Activated CD4-positive, CD25-positive, alpha-beta regulatory T cell treated with anti-CD3 and anti-CD28 coated beads, Interleukin-2, amount 50 U/mL, for 72 hours (primary cell): Measurements from ENCODE around the gene PBX3.

ENCODE experiments used
- DNase-seq: peaks from one replicate; pipeline ENCODE4 v3.0.0; 2021

PBX3 gene

DNA sequence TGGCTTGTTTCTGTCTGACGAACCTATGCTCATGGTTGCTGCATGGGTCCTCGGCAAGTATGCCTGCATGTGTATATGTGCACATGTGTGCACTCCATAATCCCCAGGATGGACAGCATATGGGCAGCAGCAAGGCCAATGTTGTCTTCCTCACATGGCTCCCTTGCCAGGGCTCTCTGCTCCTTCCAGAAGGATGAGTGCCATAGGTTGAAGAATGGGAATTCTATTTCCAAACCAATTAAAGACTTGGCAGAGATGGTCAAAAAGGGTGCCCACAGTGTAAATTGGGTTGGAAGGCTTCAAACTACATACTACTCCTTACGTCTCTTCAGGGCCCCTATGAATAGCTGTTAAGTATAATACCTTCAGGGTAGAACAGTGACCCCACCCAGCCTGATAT is 212.1 kb downstream of the PBX3 start:
- DNase-seq: no peak

GRCh38 chr9:125959951-125960619 is 212.9 kb downstream of the PBX3 start:
- DNase-seq: no peak

DNA sequence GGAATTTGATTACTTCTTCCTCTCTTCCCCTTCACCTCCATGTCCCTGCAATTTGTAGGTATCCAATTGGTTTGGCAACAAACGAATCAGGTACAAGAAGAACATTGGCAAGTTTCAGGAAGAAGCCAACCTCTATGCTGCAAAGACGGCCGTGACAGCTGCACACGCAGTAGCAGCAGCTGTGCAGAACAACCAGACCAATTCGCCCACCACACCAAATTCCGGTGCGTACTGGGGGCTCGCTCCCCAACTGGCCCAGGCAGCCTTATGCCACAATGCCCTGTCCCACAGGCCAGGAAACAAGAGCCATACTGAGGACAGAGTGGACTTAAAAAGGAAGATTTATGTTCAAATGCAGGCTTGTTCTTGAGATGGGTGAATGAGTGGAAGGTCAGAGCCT is 213.5 kb downstream of the PBX3 start:
- DNase-seq: no peak

GRCh38 chr9:125961072-125961471 is 213.9 kb downstream of the PBX3 start:
- DNase-seq: no peak

DNA sequence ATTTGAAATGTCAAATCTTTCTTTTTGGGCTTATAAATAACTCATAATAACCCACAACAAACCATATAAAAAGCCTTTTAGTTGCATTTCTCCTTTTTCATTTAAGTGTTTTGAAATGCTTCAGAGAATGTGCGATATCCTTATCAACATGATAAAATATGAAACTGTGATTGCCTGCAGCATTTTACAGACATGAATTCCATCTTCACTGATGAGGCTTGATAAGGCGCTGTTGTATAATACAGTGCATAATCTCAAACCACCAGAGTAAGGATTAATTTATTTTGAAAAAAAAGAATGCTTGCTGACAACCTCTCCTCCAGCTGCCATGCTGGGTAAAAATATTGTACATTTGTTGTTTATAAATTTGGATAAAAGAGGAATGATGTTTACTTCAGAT is 216.8 kb downstream of the PBX3 start:
- DNase-seq: no peak

DNA sequence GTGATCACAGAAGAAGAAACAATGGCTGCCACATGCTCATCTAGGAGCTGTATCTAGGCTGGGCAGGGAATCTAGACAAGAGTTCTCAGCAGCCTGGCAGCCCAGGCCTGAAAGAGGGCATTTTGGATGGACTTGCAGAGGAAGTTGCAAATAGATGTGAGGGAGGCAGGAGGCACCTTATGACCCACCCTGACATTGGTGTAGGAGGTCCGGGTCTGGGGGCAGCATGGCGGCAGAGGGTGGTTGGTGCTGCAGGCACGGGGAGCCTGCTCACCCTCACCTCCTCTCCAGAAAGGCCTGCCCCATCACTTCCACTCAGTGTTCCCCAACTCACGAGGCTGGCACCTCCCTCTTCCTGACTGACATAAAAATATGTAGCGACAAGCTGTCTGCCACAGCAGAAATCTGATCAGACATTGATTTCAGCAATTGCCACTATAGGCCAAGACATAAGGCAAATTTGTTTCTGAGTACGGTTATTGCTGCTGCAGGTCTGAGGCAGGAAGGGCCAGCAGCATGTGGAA is 217.6 kb downstream of the PBX3 start:
- no peak for DNase-seq

DNA sequence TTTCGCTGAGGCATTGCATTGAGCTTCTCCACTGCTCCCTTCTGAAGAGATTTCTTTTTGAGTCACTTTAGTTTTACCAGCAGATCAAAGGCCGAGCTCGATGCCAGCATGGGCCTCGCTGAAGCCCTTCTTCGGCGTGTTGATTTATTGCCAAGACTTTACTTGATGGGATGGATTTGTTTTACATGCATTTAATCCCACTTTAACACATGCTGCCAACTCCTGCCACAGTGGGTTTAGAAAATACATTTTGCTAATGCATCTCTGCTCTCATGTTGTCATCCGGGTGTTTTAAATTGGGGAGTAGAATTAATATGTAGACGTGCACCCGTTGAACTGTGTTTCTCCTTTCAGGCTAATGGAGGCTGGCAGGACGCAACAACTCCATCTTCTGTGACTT is 218.3 kb downstream of the PBX3 start:
- no peak for DNase-seq

DNA sequence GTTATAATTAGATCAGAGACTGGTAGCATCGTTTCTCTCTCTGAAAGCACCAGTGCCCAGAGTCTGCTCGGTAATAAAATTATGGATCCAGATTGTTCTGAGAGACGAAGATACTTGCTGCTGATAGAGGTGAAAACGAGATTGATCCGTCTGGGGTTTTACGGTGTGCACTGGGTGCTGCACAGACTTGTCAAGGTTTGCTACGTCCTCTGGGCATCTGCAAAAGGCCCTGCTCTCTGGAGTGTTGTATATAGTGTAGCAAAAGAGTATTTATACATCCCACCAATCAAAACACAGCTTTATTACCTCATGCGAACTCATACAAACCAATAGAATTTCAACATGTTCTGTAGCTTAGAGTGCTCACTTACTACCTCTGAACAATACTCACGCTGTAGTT is 219.3 kb downstream of the PBX3 start:
- DNase-seq: no peak

- no peak for DNase-seq
Observed at GRCh38 chr9:125966959-125967711, 220.0 kb downstream of the PBX3 start.

- no peak for DNase-seq
Observed at GRCh38 chr9:125968714-125969374, 221.7 kb downstream of the PBX3 start.

DNA sequence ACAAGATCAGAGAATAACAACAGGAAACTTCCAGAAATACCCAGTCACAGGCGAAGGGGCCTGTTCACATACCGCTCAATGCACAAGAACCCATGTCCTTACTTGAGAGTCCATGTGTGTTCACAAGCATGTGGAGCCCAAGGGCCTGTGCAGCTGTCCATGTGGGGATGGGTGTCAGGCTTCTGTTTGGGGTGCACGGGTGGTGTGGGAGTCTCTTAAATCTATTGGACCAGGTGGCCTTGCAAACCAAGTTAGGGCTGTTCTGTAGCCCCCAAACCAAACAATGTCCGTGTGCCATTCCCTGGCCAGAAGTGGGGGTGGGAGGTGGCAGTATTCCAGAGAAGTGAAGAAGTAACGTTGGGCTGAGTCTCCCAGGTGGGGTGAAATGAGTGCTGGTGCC is 222.3 kb downstream of the PBX3 start:
- no peak for DNase-seq

DNA sequence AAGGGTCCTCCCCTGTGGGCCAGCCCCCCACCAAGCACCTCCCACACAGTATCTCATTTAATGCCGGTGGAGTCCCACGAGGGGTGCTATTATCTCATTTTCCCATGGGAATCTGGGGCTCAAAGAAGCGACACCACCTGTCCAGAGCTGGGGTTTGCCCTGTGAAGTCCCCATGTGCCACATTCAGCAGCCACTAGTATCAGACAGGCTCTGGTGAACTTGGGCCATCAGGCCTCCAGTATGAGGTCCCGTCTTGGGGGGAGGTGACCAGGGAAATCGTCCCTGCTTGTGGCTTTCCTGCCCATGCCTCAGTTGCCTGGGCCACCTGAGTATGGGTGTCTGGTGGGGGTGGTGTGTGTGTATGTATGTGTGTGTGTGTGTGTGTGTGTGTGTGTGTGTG is 222.7 kb downstream of the PBX3 start:
- DNase-seq: no peak

GRCh38 chr9:125970340-125970739 is 223.2 kb downstream of the PBX3 start:
- DNase-seq: no peak

DNA sequence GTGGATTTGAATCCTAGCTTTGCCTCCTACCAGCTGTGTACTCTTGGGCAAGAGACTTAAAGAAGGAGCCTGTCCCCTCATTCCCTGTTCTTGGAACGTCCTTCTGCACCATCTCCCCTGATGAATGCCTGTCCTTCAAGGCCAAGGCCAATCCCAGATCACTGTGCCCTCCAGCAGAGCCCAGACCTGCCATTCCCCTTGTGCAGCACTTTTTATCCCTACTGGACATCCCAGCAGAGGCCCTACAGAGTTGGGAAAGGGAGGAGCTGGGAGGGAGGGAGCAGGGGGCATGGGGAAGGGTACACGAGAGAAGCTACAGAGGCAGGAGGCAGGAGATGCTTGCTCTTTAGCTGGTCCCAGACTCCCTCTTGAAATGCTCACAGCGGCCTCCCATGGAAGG is 223.9 kb downstream of the PBX3 start:
- DNase-seq: no peak

GRCh38 chr9:125972012-125972729 is 225.0 kb downstream of the PBX3 start:
- DNase-seq: no peak

DNA sequence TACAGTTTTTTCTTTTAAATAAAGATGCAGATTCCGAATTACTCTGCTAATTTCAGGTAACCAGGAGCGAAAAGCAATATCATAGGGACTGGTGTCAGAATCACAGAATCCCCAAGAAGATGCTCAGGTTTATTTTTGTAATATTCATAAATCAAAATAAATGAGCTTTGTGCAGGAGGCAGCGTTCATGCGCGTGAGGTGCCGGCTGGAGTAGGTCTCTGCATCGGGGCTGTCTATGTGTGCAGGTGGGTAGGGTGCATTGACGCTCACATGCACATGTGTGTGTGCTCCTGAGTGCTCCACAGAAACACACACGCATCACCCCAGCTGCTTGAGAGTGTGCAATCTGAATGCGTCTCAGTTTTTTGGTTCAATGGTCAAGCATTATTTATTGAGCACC is 226.4 kb downstream of the PBX3 start:
- DNase-seq: no peak

DNA sequence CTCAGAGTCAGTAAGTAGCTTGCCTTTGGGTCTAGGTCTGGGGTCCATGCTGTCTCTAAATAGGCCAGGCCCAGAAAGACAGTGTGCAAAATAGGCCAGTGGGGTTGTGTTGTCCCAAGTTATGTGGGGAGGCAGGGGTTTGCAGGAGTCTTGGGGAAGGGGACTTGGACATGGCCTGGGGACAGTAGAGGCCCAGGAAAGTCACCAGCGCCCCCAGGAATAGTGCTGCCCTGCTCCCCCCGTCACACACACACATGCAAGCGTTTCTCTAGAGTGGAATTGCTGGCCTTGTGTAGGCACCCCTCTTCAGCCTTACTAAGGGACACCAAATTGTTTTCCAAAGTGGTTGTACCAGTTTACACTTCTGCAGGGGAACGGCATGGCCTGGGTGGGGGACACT is 227.5 kb downstream of the PBX3 start:
- no peak for DNase-seq

- DNase-seq: no peak
Observed at GRCh38 chr9:125977223-125977622, 230.1 kb downstream of the PBX3 start.

DNA sequence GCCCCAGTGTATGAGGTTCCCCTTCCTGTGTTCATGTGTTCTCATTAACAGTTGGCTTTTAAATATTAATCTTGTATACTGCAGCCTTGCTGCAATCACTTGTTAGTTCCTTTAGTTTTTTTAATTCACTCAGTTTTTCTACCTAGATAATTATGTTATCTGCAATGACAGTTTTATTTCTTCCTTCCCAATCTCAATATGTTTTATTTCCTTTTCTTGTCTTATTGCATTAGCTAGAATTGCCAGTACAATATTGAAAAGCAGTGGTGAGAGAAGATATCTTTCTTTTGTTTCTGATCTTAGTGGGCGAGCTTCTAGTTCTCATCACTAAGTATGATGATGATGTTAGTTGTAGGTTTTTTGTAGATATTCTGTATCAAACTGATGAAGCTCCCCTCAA is 232.2 kb downstream of the PBX3 start:
- DNase-seq: no peak

GRCh38 chr9:125982798-125983406 is 235.7 kb downstream of the PBX3 start:
- DNase-seq: no peak

GRCh38 chr9:125983681-125984080 is 236.5 kb downstream of the PBX3 start:
- DNase-seq: no peak

- DNase-seq: no peak
Observed at GRCh38 chr9:125984461-125984860, 237.3 kb downstream of the PBX3 start.
